GM19324 (cell line): ENCODE results near the gene TANC1.

Experiments
- ATAC-seq: cut with Tn5 transposase; IDR thresholded peaks from one replicate; pipeline ENCODE4 v1.9.1; 2021; ENCODE audit warnings: mild to moderate bottlenecking, moderate library complexity; ENCODE audit not compliant: unreplicated experiment, low FRiP score

The TANC1 gene

DNA sequence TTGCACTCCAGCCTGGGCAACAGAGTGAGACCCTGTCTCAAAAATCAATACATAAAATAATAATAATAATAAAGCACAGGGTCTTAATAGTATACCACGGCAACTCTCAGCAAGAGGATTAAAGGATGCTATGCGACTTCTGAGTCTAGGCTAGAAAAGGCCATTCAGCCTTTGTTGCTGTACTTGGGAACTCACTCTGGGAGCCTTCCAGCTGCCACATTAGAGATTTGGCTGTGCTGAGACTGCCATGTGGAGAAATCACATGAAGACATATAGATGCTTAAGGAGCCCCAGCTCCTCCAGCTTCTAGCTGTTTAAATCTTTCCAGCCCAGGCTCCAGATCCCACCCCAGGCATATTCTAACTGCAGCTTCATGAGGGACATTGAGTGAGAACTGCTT, 8.2 kb upstream of the TANC1 start:
- ATAC-seq: no peak

DNA sequence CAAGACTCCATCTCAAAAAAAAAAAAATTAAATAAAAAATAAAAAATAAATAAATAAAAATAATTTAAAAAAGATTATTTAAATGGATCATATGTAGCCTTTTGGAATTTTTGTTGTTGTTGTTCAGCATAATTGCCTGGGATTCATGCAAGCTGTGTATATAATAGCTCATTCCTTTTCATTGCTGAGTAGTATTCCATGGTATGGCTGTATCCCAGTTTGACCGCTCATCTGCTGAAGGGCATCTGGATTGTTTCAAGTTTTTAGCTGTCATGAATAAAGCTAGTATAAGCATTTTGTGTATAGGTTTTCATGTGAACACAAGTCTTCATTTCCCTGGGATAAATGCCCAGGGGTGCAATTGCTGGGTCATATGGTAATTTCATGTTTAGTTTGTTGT, 6.4 kb upstream of the TANC1 start:
- no peak for ATAC-seq

DNA sequence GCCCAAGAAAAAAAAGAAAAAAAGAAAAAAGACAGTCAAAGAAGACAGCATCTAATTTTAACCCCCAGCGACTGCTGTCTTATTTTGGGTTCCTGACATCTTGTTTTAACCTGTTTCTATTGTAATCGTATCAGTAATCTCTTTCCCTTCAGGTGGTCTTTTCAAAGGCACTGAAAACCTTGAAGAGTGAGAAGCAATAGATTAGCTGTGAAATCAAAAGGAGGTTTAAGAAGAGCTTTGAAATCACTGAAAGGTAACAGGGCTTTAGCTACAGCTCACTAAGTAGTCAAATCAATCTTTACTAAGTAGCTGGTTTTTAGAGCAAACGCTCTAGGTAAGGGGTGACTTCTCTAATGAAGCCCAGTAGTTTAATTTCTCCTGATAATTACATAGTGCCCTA, 5.4 kb upstream of the TANC1 start:
- no peak for ATAC-seq

DNA sequence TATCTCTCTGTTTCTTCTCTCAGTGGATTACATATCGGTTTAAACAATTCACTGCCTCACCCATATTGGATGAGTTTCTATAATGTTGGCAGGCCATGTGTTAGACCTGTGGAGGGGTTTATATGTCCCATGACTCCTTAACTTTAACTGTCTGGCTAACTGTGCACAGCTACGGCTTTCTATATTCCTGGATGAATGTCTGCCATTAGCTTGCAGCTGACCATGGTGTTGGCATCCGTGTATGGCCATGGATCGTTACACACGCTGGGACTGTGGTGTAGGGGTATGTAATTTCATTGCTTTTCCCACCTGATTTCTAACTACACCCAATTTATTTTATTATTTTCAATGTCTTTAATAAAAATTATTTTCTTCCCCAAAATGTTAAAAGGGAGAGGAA, 3.3 kb upstream of the TANC1 start:
- no peak for ATAC-seq

DNA sequence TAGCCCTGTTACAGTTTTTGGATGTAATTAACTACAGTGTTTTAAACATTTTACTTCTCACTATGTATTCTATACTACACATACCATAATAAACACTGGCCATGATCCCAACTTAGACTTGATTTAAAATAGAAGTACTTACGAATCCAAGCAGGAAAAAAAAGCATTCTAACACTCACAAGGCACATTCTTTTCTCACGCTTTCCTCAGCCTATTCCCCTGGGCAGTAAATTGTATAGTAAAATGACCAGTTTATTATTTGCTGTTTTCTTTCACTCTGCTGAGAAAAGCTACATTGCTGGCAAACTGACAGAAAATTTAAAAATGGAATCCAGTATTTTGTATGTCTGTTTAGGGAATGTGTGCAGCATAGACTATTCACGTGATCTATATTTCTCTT, 2.8 kb upstream of the TANC1 start:
- ATAC-seq: no peak

DNA sequence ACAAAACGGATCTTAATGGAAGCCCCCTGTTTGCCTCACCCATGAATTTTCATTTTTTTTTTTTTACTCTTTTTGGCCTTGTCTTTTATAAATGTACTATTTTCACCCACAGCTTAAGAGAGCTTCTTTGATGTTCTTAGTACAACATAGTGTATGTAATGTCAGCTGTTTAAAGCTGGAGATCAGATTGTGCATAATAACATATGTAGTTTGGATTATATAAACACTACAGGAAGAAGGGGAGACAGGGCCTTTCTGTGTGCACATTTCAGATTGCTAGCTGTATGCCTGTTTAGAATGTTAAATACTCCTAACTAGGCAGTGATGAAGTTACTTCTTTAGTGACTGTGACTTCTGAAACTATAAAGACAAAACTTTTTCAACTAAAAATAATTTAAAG, 2.1 kb upstream of the TANC1 start:
- ATAC-seq: no peak

DNA sequence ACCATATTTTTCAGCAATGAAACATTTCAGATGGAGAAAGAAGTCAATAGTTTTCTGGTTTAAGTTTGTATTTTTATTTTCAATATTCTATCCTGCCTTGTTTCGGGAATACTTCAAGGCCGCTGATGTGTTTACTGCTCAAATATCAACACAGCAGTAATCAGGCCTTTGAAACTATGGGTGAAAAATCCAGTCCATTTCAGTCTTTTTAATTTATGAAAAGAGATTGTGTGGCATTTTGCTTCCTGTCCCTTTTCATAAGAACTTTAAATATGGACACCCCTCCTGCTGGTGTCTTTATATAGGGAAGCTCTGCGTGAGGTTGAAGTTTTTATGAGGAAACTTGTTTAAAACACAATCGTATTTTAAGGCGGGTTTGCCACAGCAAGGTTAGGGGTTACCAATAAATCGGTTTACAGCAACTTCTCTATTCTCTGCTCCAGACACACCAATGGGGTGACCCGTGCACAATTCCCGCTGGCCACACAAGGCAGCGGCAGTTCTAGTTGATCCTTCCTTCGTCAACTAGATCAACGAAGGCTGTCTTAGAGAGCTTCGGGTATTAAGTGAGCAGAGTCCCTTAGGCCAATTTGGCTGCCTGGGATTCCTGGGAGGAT, 1.2 kb upstream of the TANC1 start:
- ATAC-seq: no peak

DNA sequence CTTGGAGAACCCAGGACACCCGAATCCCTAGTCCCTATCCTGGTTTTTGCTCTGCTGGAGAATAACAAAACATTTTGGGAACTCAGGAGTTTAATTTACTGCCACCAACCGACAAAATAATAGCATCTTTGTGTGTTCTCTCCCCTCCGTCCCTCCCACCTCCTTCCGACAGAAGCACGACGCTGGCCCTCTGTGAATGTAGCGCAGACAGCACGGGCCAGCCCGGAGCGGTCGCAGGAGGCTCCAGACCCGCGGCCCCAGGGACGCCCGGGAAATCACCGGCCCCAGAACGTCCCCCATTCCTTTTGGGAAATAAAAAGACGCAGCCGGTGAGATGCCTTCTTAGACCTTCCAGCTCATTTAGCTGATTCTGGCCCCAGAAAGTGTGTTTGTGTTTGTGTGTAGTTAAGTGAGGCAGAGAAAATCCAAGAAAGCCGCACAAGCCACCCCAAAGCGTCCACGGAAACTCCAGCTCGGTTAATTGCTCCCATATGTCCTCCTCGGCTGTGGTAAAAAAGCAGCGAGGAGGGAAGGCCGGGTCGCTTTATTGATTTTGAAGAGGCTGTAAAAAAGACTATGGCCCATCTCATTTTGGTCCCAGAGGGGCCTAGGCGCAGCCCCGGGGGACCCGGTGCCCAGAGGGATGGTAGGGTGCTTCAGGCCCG, 577 bp upstream of the TANC1 start:
- ATAC-seq: no peak

DNA sequence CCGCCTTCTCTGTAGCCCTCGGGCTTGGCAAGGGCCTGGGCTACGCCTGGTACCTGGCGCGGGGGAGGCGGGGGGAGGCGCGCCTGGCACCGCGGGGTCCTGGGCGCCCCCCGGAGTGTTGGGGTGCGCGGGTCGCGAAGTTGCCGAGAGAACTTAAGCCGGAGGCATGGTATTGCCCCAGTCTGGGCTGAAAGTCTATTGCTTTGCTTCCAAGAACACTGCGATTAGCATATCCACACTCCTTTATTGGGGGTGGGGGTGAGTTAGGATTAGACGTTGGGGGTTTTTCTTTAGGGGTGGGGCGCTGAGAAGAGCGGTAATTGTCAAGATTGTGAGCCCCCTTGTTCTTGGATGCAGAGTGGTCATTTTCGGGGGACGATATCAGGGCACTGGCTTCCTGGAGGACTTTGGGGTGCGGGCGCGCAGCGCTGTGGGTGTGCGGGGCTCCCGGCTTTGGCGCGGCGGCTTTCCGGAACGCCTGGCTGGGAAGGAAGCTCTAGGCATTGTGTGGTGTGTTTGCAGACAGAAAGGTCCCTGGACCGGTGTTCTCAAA, 798 bp downstream of the TANC1 start:
- ATAC-seq: no peak

DNA sequence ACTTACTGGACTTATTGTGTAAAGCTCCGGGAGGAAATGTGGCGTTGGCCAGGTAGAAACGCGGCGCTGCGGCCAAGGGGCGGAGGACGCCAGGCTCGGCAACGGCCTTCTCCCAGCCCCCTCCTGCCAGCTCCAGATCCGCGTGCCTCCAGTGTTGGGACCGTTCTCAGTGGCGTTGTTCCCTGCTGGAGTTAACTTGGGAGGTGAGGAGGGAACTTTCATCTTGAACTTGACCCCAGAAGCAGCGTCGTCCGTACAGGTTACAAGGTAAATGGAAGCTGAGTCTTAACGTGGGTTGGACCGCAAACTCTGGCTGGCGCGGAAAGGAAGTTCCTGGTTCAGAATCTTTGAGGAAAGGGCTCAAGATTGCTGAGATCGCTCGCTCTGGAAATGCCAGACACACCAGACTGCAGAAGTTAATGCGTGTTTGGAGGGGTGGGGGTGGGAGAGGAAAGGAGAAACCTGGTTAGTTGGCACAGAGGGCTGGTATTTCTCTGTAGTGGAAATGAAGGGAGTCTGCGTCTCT, 1.3 kb downstream of the TANC1 start:
- ATAC-seq: no peak

DNA sequence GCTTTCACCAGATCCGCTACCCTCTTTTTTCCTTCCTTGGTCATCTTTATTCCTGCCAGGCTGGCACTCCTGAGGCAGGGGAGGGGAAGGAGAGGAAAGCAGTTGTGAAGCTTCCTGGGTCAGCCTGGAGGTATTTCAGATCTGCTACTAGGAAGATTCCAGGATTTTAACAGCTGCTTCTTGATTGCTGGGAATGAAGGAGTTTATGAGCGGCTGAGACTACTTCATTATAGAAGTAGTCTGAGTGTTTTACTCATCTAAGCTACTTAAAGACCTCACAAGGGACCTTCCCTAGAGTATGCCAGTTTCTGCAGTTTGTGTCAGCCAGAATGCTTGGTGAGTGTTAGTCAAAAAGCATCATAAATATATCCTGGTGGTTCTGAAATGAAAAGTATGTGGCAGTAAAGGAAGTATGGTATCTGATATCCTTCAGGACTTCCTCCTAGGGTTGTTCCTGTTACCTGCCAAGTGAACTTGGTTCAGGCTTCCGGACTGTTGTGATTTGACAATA, 1.9 kb downstream of the TANC1 start:
- no peak for ATAC-seq

DNA sequence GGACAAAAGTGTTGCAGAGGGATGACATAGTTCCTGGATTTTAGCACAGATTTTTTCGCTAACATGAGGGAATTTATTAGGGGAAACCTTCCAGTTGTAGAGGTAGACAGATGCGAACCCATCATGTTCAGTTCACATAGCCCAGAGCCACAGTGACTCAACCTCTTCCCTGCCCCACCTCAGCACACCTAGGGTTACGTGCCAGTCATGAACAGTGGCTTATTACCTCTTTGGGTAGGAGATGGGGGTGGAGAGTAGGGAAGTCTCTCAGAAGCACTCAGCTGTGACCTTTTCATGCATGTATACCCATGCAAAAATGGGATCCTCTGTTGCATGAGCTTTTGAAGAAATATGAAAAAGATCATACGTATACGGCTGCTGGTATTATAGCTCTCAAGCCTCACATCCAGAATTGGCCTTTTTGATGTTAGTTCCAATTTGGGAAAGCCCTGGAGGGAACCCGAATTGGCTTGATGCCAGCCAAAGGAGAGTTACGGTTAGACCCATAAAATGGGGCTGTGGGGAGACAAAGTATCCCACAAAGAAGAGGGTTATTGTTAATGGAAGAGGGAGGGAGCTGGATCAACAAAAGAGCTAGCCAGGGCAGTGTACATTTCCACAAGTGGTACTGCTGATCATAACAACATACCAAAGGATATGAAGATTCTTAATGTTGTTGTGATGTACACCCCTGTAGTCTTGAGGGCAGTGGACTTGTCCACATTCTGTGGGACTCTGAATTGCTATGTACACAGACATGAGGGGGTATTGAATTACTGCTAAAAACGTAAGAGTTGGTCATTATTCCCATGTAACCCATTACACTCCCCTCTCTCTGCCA, 4.9 kb downstream of the TANC1 start:
- no peak for ATAC-seq

DNA sequence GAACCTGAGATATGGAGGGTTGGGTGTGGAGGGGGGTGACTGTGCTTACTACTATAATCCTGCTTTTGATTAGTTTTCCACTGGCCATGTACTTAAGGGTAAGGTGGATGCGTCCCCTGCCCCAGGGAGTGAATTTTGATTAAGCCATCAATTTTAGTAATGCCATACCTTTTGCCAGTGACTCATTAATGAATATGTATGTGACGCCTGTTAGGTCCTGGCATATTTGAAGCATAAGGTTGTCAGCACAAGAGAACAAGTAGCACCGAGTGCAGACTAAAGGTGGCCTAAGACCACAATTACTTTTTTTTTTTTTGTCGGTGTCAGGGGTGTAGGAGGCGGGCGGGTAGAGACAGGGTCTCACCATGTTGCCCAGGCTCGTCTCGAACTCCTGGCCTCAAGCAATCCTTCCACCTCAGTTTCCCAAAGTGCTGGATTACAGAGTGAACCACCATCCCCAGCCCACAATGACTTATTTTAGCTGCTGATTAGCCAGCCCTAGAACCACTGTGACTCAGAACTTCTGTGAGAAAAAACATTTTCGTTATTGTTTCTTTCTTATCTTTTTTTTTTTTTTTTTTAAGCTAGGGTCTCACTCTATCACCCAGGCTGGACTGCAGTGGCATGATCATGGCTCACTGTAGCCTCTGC, 7.0 kb downstream of the TANC1 start:
- no peak for ATAC-seq

DNA sequence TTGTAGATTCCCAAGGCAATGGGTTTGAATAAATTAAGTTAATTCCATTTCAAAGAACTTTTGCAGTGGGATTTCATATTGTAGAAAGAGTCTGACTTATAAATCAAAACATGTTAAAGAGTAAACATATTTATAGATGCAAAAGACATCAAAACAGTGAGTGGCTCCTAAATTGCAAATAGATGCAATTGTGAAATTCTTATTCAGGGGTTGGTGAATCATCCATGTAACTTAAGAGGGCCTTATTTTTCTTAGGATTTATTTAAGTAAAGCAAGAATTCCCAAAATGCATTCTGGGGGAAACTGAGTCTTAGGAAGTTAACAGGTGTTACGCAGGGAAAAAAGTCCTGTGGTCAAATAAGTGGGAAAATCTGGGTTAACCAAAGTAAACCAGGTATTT, 11.3 kb downstream of the TANC1 start:
- no peak for ATAC-seq

DNA sequence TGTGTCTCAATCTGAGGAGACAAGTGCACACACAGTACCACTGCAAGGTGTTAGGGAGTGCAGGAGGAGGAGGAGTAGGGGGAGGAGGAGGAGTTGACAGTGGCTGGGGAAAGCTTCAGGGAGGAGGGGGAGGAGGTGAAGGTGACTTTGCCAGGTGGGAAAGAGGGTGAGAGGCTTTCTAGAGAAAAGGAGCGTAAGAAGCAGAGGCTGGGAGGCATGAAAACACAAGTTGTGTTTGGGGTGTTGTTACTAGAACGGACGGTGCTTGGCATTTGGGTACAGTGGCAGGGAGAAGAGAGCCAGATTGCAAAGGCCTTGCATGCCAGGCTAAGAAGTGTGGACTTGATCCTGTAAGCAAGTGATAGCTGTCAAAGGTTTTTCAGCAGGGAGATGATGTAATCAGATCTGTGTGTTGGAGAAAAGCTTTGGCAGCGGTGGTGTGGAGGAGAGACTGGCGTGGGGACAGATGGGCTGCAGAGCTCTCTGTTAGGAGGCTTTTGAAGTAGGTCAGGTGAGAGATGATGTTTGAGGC, 16.2 kb downstream of the TANC1 start:
- no peak for ATAC-seq

DNA sequence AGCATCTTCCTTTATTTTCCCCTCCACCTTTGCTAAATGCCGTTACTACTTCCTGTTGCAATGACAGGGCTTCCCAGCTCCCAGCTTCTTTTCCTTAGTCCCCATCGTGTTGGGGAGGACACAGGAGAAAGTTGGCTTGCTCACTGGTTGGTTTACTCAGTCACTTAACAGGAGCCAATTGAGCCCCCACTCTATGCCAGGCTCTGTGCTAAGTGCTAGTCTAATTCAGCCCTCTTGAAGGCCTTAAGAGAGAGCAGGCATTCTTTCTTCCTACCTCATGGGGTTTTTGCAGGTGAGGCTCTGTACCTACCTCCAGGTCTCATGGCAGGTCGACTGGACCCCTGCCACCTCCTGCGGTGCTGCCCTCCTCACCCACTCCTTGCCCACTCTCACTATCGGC, 20.1 kb downstream of the TANC1 start:
- no peak for ATAC-seq

DNA sequence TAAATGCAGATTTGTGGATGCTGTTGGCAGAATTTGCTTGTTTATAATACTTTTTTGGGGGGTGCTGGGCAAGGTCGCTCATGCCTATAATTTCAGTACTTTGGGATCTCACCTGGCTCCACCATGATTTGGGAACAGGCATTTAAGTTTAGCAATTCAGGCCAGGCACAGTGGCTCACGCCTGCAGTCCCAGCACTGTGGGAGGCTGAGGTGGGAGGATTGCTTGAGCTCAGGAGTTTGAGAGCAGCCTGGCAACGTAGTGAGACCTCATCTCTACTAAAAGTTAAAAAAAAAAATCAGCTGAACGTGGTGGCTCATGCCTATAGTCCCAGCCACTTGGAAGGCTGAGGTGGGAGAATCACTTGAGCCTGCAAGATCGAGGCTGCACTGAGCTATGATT, 20.7 kb downstream of the TANC1 start:
- ATAC-seq: no peak

DNA sequence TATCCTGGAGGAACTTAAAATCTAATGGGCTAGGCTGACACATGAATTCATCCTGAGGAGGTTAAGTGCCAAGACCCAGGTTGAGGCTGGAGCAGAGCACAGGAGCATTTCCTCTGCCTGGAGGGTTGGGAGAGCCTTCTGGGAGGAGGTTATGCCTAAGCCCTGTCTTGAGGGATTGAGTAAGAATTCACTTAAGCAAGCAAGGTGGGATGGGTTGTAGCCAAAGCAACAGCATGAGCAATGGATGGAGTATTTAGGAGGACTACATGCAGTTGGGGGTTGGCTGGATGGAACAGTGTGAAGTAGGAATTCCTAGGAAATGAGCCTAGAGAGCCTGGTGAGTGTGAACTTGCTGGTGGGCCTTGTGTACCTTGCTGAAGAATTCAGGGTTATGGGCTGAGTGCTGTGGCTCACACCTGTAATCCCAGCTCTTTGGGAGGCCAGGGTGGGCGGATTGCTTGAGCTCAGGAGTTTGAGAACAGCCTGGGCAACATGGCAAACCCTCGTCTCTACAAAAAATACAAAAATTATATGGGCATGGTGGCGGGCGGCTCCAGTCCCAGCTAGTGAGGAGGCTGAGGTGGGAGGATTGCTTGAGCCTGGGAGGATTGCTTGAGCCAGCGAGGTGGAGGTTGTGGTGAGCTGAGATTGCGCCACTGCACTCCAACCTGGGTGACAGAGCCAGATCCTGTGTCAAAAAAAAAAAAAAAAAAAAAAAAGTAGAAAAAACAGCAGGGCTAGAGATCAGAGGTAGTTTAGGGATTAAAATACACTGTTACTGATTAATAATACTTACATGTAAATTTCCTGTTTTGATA, 22.2 kb downstream of the TANC1 start:
- ATAC-seq: no peak

DNA sequence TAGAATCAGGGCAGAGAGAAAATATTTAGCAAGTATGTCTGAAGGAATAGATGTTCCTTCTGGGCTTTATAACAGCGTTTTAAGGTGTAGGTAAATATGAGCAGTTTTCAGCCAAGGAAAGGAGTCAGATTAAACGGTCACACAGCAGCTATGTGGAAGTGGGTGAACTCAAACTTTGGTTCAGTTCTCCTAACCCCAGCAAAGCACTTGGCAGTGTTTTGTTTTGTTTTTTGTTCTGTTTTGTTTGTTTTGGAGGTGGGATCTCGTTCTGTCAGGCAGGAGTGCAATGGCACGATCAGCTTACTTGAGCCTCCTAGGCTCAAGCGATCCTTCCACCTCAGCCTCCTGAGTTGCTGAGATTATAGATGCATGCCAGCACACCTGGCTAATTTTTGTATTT, 24.6 kb downstream of the TANC1 start:
- no peak for ATAC-seq
